Heart left ventricle (tissue), 13 donors: ENCODE data around the gene SLFN12L.

Experiments used
- POLR2A ChIP-seq, 2 donors: fragments of 450-650 bp; IDR thresholded peaks; one replicate each; pipeline ENCODE4 v1.6.1; 2017; ENCODE audit warnings: antibody characterized with exemption in 2 of 2, mild to moderate bottlenecking in 2 of 2, moderate library complexity in 2 of 2
- TF ChIP-seq, protein P1 (sequence below), 12 donors: fragments of 200-600 bp; sonication (generic) in 4 of 12; IDR thresholded peaks; one replicate each; pipeline versions ENCODE4 v1.5.0 to v1.8.0; 2018 to 2022; ENCODE audit warnings: antibody characterized with exemption in 12 of 12, mild to moderate bottlenecking in 5 of 12
- donor health status: ischemic (EF 13 %, LVEDD 7.1; RV severe dilation, severe dysfunction).
- donor health status: DM: no; HTN: yes; CAD: no.
- donor health status: DM: no; HTN: no; CAD: no.
- donor health status: ischemic (EF 25% LVEDD 6.9; RV normal size, moderate dysfunction).
- donor health status: ischemic (EF 25% LVEDD 5.7; RV mildly dilated, moderate dysfunction).
- donor health status: ischemic (EF 35%, LVEDD 5.7; RV mildly dilated, moderate dysfunction).
- donor health status: nonischemic (EF 11% LVEDD 7.7; RV severe dilation, severe dysfunction).
- donor health status: DM: yes; HTN: yes; CAD: no.
- donor health status: PGD.
- donor health status: ischemic (EF 29% LVEDD 5.4; RV normal size, mild dysfunction).
- donor health status: nonischemic (EF 23%, LVEDD 6.1; RV moderate dilation, normal function).

DNA sequence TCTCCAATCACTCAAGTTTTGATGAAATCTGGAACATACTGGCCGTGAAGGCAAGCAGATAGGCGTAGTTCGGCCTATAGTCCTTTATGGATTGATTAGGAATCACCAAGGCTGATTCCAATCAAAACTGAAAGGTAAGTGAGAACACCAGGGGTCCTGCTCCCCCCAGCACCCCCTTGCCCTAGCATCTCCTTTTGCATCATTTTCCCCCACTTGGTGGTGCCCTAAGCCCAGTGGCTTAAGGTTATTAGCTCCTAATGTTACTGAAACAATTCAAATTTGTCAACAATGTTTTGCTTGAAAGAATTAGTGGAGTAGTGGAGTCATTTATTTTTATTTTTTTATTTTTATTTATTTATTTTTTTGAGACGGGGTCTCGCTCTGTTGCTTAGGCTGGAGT lies 18.2 kb upstream of the SLFN12L start:
- no peak for TF ChIP-seq POLR2A (IDR thresholded peaks at IDR 0.05)
- TF ChIP-seq, protein P1, sequence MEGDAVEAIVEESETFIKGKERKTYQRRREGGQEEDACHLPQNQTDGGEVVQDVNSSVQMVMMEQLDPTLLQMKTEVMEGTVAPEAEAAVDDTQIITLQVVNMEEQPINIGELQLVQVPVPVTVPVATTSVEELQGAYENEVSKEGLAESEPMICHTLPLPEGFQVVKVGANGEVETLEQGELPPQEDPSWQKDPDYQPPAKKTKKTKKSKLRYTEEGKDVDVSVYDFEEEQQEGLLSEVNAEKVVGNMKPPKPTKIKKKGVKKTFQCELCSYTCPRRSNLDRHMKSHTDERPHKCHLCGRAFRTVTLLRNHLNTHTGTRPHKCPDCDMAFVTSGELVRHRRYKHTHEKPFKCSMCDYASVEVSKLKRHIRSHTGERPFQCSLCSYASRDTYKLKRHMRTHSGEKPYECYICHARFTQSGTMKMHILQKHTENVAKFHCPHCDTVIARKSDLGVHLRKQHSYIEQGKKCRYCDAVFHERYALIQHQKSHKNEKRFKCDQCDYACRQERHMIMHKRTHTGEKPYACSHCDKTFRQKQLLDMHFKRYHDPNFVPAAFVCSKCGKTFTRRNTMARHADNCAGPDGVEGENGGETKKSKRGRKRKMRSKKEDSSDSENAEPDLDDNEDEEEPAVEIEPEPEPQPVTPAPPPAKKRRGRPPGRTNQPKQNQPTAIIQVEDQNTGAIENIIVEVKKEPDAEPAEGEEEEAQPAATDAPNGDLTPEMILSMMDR (IDR thresholded peaks at IDR 0.05), result no peak
